ENCODE measurements around the gene FYB1.

FYB1 gene

DNA sequence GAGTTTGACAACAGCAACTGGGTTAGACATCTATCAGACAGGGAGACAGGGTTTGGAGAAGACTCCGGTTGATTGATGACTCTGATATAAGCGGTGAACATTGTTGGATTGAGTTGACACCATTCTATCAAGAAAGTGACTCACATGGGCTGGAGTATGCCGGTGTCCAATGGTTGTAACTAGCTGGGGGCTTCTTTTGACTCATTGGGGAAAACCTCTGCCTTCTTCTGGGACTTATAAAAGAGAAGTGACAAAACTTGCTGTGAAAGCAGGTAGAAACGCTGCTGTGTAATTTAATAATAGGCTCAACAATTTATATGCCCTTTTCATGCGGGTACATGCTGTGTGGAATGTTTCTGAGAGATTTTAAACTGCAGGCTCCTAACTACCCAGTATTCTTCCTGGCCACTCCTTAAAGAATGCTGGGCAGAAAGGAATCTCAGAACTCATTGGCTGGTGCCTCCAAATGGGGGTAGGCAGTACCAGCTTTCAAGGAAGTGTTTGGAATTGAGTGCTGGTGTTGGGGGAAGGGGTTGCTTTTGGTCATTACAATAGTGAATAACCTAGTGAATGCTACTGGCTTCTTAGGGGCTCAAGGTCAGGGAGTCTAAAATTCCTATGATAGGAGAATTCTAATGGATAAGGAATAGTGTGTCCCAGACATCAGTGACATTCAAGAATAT lies 43.9 kb downstream of the FYB1 start:
- TF ChIP-seq EP300 (IDR thresholded peaks at IDR 0.05; ENCODE audit: borderline replicate concordance) (no peak), RAD21 (IDR thresholded peaks at IDR 0.05; ENCODE audit: low read depth) (no peak), YY1 (IDR thresholded peaks at IDR 0.05; ENCODE audit: low read depth) (no peak)
- TF ChIP-seq, protein P1, sequence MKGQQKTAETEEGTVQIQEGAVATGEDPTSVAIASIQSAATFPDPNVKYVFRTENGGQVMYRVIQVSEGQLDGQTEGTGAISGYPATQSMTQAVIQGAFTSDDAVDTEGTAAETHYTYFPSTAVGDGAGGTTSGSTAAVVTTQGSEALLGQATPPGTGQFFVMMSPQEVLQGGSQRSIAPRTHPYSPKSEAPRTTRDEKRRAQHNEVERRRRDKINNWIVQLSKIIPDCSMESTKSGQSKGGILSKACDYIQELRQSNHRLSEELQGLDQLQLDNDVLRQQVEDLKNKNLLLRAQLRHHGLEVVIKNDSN (IDR thresholded peaks at IDR 0.05): no peak

DNA sequence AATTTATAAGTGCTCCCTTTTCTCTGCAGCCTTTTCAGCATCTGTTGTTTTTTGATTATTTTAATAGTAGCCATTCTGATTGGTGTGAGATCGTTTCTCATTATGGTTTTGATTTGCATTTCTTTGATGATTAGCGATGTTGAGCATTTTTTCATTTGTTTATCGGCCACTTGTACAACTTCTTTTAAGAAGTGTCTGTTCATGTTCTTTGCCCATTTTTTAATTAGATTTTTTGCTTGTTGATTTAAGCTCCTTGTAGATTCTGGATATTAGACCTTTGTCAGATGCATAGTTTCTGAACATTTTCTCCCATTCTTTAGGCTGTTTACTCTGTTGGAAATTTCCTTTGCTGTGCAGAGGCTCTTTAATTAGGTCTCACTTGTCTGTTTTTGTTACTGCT lies 46.3 kb downstream of the FYB1 start:
- TF ChIP-seq, protein P2, sequence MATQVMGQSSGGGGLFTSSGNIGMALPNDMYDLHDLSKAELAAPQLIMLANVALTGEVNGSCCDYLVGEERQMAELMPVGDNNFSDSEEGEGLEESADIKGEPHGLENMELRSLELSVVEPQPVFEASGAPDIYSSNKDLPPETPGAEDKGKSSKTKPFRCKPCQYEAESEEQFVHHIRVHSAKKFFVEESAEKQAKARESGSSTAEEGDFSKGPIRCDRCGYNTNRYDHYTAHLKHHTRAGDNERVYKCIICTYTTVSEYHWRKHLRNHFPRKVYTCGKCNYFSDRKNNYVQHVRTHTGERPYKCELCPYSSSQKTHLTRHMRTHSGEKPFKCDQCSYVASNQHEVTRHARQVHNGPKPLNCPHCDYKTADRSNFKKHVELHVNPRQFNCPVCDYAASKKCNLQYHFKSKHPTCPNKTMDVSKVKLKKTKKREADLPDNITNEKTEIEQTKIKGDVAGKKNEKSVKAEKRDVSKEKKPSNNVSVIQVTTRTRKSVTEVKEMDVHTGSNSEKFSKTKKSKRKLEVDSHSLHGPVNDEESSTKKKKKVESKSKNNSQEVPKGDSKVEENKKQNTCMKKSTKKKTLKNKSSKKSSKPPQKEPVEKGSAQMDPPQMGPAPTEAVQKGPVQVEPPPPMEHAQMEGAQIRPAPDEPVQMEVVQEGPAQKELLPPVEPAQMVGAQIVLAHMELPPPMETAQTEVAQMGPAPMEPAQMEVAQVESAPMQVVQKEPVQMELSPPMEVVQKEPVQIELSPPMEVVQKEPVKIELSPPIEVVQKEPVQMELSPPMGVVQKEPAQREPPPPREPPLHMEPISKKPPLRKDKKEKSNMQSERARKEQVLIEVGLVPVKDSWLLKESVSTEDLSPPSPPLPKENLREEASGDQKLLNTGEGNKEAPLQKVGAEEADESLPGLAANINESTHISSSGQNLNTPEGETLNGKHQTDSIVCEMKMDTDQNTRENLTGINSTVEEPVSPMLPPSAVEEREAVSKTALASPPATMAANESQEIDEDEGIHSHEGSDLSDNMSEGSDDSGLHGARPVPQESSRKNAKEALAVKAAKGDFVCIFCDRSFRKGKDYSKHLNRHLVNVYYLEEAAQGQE (IDR thresholded peaks at IDR 0.05; ENCODE audit: low read depth): no peak
- TF ChIP-seq RAD21 (IDR thresholded peaks at IDR 0.05; ENCODE audit: low read depth): no peak
- TF ChIP-seq, protein P3, sequence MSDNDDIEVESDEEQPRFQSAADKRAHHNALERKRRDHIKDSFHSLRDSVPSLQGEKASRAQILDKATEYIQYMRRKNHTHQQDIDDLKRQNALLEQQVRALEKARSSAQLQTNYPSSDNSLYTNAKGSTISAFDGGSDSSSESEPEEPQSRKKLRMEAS (IDR thresholded peaks at IDR 0.05): no peak
- TF ChIP-seq TAF1 (IDR thresholded peaks at IDR 0.05; ENCODE audit: low read depth): no peak
- no peak for TF ChIP-seq EGR1 (IDR thresholded peaks at IDR 0.05)
- no peak for TF ChIP-seq FOXM1 (IDR thresholded peaks at IDR 0.05; ENCODE audit: borderline replicate concordance, low read depth)
- TF ChIP-seq TEAD4 (IDR thresholded peaks at IDR 0.05): no peak
- no peak for TF ChIP-seq YY1 (IDR thresholded peaks at IDR 0.05; ENCODE audit: low read depth)
- no peak for TF ChIP-seq CEBPB (IDR thresholded peaks at IDR 0.05)
- no peak for TF ChIP-seq ZBTB7A (IDR thresholded peaks at IDR 0.05; ENCODE audit: low read depth)
- no peak for TF ChIP-seq TCF12 (IDR thresholded peaks at IDR 0.05; ENCODE audit: low read depth)
- TF ChIP-seq NFIC (IDR thresholded peaks at IDR 0.05): no peak

DNA sequence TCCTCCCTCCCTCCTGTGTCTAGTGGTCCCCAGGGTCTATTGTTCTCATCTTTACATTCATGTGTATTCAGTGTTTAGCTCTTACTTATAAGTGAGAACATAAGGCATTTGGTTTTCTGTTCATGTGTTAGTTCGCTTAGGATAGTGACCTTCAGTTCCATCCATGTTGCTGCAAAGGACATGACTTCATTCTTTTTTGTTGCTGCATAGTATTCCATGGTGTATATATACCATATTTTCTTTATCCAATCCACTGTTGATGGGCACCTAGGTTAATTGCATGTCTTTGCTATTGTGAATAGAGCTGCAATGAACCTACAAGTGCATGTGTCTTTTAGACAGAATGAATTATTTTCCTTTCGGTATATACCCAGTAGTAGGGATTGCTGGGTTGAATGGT lies 46.8 kb downstream of the FYB1 start:
- no peak for TF ChIP-seq NFIC (IDR thresholded peaks at IDR 0.05)
- no peak for TF ChIP-seq EP300 (IDR thresholded peaks at IDR 0.05; ENCODE audit: borderline replicate concordance)
- TF ChIP-seq, protein P3 (IDR thresholded peaks at IDR 0.05): no peak
- no peak for TF ChIP-seq EGR1 (IDR thresholded peaks at IDR 0.05)
- TF ChIP-seq, protein P2 (IDR thresholded peaks at IDR 0.05; ENCODE audit: low read depth): no peak
- TF ChIP-seq, protein P1 (IDR thresholded peaks at IDR 0.05): no peak
- no peak for TF ChIP-seq FOXM1 (IDR thresholded peaks at IDR 0.05; ENCODE audit: borderline replicate concordance, low read depth)
- no peak for TF ChIP-seq ZBTB7A (IDR thresholded peaks at IDR 0.05; ENCODE audit: low read depth)
- TF ChIP-seq TCF12 (IDR thresholded peaks at IDR 0.05; ENCODE audit: low read depth): no peak
- TF ChIP-seq CREB1 (IDR thresholded peaks at IDR 0.05; ENCODE audit: low read depth): no peak
- no peak for TF ChIP-seq TEAD4 (IDR thresholded peaks at IDR 0.05)
- no peak for TF ChIP-seq TAF1 (IDR thresholded peaks at IDR 0.05; ENCODE audit: low read depth)
- TF ChIP-seq RAD21 (IDR thresholded peaks at IDR 0.05; ENCODE audit: low read depth): no peak

DNA sequence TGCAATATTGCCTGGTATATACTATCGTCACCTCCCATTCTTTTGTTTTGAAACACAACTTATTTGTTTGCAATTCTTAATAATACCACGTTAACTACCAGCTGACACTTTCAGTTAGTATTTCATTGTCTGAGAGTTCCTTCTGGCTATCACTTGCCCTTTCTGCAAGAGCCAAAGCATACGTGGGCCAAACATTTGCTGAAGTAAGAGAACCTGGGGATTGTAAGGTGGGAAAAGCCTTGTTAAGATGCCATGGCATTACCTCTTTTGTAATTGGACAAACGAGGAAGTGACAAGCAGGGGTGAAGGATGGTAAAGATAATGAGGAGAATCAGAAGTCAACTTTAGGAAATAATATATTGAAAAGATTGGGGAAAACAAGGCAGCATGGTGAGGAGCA lies 47.7 kb downstream of the FYB1 start:
- TF ChIP-seq NFIC (IDR thresholded peaks at IDR 0.05): no peak
- no peak for TF ChIP-seq TCF12 (IDR thresholded peaks at IDR 0.05; ENCODE audit: low read depth)
- no peak for TF ChIP-seq EGR1 (IDR thresholded peaks at IDR 0.05)
- no peak for TF ChIP-seq FOXM1 (IDR thresholded peaks at IDR 0.05; ENCODE audit: borderline replicate concordance, low read depth)
- TF ChIP-seq TEAD4 (IDR thresholded peaks at IDR 0.05): no peak
- TF ChIP-seq RAD21 (IDR thresholded peaks at IDR 0.05; ENCODE audit: low read depth): no peak
- TF ChIP-seq, protein P2 (IDR thresholded peaks at IDR 0.05; ENCODE audit: low read depth): no peak
- TF ChIP-seq, protein P3 (IDR thresholded peaks at IDR 0.05): no peak
- no peak for TF ChIP-seq EP300 (IDR thresholded peaks at IDR 0.05; ENCODE audit: borderline replicate concordance)
- no peak for TF ChIP-seq YY1 (IDR thresholded peaks at IDR 0.05; ENCODE audit: low read depth)
- TF ChIP-seq, protein P1 (IDR thresholded peaks at IDR 0.05): no peak
- TF ChIP-seq ZBTB7A (IDR thresholded peaks at IDR 0.05; ENCODE audit: low read depth): no peak
- no peak for TF ChIP-seq TAF1 (IDR thresholded peaks at IDR 0.05; ENCODE audit: low read depth)
- TF ChIP-seq CREB1 (IDR thresholded peaks at IDR 0.05; ENCODE audit: low read depth): no peak
- no peak for TF ChIP-seq CEBPB (IDR thresholded peaks at IDR 0.05)

All from Ishikawa (cell line).